Gastrocnemius medialis (tissue), 4 donors: ENCODE measurements around the gene MLXIP. TPM values are rescaled to one million over a fixed set of nuclear protein-coding genes. Genes with fewer than 3 reads are reported as not detected.

Experiments used
- ATAC-seq, 2 donors: fragments of 150-250 bp; one replicate each; pipeline ENCODE4 v1.9.1; 2016
- DNase-seq, 2 donors: peaks; one replicate each; pipeline ENCODE4 v3.0.0-alpha.2; 2019
- H3K27ac ChIP-seq, 4 donors: fragments of 200-600 bp; sonication (generic); 1 replicate in 1 of 4; 2 replicates in 3 of 4; pipeline ENCODE4 v1.5.1; 2016 to 2018; ENCODE audit warnings: mild to moderate bottlenecking in 2 of 4, moderate library complexity in 1 of 4
- H3K27me3 ChIP-seq, 3 donors: fragments of 200-600 bp; sonication (generic) in 2 of 3; 1 replicate in 1 of 3; 2 replicates in 2 of 3; pipeline versions ENCODE4 v1.5.1 to v1.6.0; 2016 to 2019; ENCODE audit warnings: mild to moderate bottlenecking in 1 of 3, moderate library complexity in 1 of 3
- H3K36me3 ChIP-seq, 2 donors: fragments of 200-600 bp; sonication (generic) in 1 of 2; one replicate each; pipeline ENCODE4 v1.5.1; 2017 to 2018
- H3K4me1 ChIP-seq, 2 donors: fragments of 200-600 bp; sonication (generic) in 1 of 2; one replicate each; pipeline ENCODE4 v1.5.1; 2016 to 2017; ENCODE audit warnings: mild to moderate bottlenecking in 2 of 2
- H3K4me3 ChIP-seq, 4 donors: fragments of 200-600 bp; sonication (generic) in 3 of 4; 1 replicate in 1 of 4; 2 replicates in 3 of 4; pipeline ENCODE4 v1.5.1; 2016 to 2019; ENCODE audit warnings: mild to moderate bottlenecking in 2 of 4
- H3K9me3 ChIP-seq, 3 donors: fragments of 200-600 bp; sonication (generic) in 2 of 3; 1 replicate in 1 of 3; 2 replicates in 2 of 3; pipeline ENCODE4 v1.5.1; 2016 to 2019
- POLR2A ChIP-seq, 2 donors: fragments of 450-650 bp; IDR thresholded peaks; one replicate each; pipeline ENCODE4 v1.6.1; 2017; ENCODE audit warnings: antibody characterized with exemption in 2 of 2, mild to moderate bottlenecking in 2 of 2, moderate library complexity in 2 of 2
- in situ Hi-C, 4 donors: fragments of 200-750 bp; cut with MboI; loops; one replicate each; pipeline versions ENCODE4 v1.15.0 to v1.8.0; 2017; ENCODE audit warnings: low sequenced_read_pairs in 4 of 4
- intact Hi-C: fragments of 100-400 bp; cut with DNase I; formaldehyde crosslinking; loops from one replicate; pipeline ENCODE4 v1.15.1; 2023; ENCODE audit warnings: low total_unique reads
- total RNA-seq, 4 donors: library from RNA; depleted of rRNA; stranded (reverse); fragments of >200 nt; gene quantifications; one replicate each; pipeline versions ENCODE4 v1.1.0 to v1.2.3, GENCODE V29; 2016
- TF ChIP-seq, protein P1 (sequence below), 5 experiments: fragments of 450-650 bp in 3 of 5; fragments of 200-600 bp in 2 of 5; sonication (generic) in 2 of 5; IDR thresholded peaks in 4 of 5; conservative IDR thresholded peaks in 1 of 5; 1 replicate in 4 of 5; 2 replicates in 1 of 5; pipeline ENCODE4 v1.5.1; 2016 to 2019; ENCODE audit warnings: antibody characterized with exemption in 5 of 5, mild to moderate bottlenecking in 3 of 5, moderate library complexity in 3 of 5

The MLXIP gene
- total RNA-seq, 4 donors from 2014 or later, result 36.6 to 89.4 (median 79.7) TPM

- no peak overlapping the region for H3K4me3 ChIP-seq
- DNase-seq, result no peak
- no peaks in the 10 kb centered on the region for H3K4me1 ChIP-seq
- H3K9me3 ChIP-seq, result no peaks in the 10 kb centered on the region
- no peak for ATAC-seq
- in situ Hi-C loops (no loop called here), intact Hi-C loops (no loop called here)
- peaks cover 0 to 10% (median 0%) of the 10 kb centered on the region in 3 donors for H3K27me3 ChIP-seq
- H3K36me3 ChIP-seq, result no peaks in the 10 kb centered on the region
- no peak overlapping the region for H3K27ac ChIP-seq
- TF ChIP-seq, protein P1, sequence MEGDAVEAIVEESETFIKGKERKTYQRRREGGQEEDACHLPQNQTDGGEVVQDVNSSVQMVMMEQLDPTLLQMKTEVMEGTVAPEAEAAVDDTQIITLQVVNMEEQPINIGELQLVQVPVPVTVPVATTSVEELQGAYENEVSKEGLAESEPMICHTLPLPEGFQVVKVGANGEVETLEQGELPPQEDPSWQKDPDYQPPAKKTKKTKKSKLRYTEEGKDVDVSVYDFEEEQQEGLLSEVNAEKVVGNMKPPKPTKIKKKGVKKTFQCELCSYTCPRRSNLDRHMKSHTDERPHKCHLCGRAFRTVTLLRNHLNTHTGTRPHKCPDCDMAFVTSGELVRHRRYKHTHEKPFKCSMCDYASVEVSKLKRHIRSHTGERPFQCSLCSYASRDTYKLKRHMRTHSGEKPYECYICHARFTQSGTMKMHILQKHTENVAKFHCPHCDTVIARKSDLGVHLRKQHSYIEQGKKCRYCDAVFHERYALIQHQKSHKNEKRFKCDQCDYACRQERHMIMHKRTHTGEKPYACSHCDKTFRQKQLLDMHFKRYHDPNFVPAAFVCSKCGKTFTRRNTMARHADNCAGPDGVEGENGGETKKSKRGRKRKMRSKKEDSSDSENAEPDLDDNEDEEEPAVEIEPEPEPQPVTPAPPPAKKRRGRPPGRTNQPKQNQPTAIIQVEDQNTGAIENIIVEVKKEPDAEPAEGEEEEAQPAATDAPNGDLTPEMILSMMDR (IDR thresholded peaks at IDR 0.05 in 4 of 5, conservative IDR thresholded peaks at IDR 0.05 in 1 of 5), result no peak
- no peak for TF ChIP-seq POLR2A (IDR thresholded peaks at IDR 0.05)
Measured at GRCh38 chr12:122185079-122185478, 106.5 kb downstream of the MLXIP start.

- Histone ChIP-seq H3K9me3 (no peaks in the 10 kb centered on the region), H3K4me3 (no peak overlapping the region), H3K27ac (no peak overlapping the region), H3K27me3 (peaks cover 0 to 10% (median 0%) of the 10 kb centered on the region in 3 donors), H3K4me1 (no peaks in the 10 kb centered on the region), H3K36me3 (no peaks in the 10 kb centered on the region)
- ATAC-seq (no peak), DNase-seq (no peak)
- intact Hi-C loops (no loop called here), in situ Hi-C loops (no loop called here)
- TF ChIP-seq, protein P1 (IDR thresholded peaks at IDR 0.05 in 4 of 5, conservative IDR thresholded peaks at IDR 0.05 in 1 of 5), result no peak
- TF ChIP-seq POLR2A (IDR thresholded peaks at IDR 0.05), result no peak
Measured at GRCh38 chr12:122185494-122186082, 107.0 kb downstream of the MLXIP start.

- Histone ChIP-seq H3K4me1 (no peaks in the 10 kb centered on the region), H3K36me3 (no peaks in the 10 kb centered on the region), H3K4me3 (no peak overlapping the region), H3K27ac (no peak overlapping the region), H3K27me3 (peaks cover 0 to 10% (median 0%) of the 10 kb centered on the region in 3 donors), H3K9me3 (no peaks in the 10 kb centered on the region)
- in situ Hi-C loops (no loop called here), intact Hi-C loops (no loop called here)
- ATAC-seq (no peak), DNase-seq (no peak)
- TF ChIP-seq, protein P1 (IDR thresholded peaks at IDR 0.05 in 4 of 5, conservative IDR thresholded peaks at IDR 0.05 in 1 of 5), result no peak
- TF ChIP-seq POLR2A (IDR thresholded peaks at IDR 0.05), result no peak
Measured at GRCh38 chr12:122187466-122187865, 108.9 kb downstream of the MLXIP start.

DNA sequence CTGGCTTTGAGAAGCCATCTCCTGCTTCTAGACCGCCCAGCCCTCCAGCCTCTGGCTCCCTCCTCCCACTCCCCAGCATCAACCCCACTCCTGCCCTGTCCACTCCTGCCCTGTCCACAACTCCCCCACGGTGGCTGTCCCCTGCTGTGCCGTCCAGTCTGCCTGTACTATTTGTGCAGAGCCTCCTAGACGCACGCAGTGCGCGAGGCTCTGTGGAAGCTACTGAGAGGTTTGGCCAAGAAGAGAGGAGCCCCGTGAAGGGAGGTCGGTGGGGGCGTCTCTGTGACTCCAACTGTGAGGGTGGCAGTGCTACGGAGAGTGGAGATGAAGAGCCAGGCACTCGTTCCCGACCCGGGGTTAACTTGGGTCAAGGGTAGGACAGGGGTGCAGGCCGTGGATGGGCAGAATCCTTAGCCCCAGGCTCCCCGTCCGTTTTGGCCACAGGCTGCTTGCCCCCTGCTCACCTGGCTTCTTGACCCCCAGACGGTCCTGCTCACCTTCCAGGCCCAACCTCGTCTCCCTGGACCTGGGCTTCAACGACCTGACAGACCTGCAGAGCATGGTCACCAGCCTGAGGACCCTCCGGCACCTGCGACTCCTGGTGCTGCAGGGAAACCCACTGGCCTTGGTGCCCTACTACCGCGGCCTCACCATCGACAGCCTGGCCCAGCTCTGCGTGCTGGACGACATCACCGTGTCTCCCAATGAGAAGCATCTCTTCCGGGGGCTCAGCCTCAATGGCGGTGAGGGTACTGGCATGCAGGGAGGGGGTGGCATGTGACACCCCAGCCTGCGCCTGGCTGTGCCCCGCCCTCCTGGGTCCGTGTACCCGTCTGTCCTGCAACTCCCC is 111.3 kb downstream of the MLXIP start:
- H3K27ac ChIP-seq, result no peak overlapping the region
- no peaks in the 10 kb centered on the region for H3K9me3 ChIP-seq
- no peaks in the 10 kb centered on the region for H3K27me3 ChIP-seq
- no peak for ATAC-seq
- DNase-seq, result no peak
- TF ChIP-seq, protein P1 (IDR thresholded peaks at IDR 0.05 in 4 of 5, conservative IDR thresholded peaks at IDR 0.05 in 1 of 5), result no peak
- TF ChIP-seq POLR2A (IDR thresholded peaks at IDR 0.05), result no peak
- H3K4me1 ChIP-seq, result no peaks in the 10 kb centered on the region
- intact Hi-C loops (loop anchor here (2.0 to 10.0 kb wide), 2 partner anchors 59 to 275 kb away; partner anchors contain the start of gene CFAP251), in situ Hi-C loops (loop anchor here in 1 of 4 donors (10.0 kb wide), 2 partner anchors 55 to 145 kb away; no protein-coding TSS in a partner anchor)
- H3K4me3 ChIP-seq, result no peak overlapping the region
- H3K36me3 ChIP-seq, result no peaks in the 10 kb centered on the region
